PC-9 (cell line): ENCODE results near the gene MESP2. TPM values are rescaled to one million over a fixed set of nuclear protein-coding genes. Genes with fewer than 3 reads are reported as not detected.
A peak's percentile ranks its signal among the peaks of the same experiment; 100 is the strongest.

Experiments
- BruUV-seq: library from RNA; stranded (reverse); fragments of 400-500 nt; replicated peaks from 2 replicates; lab custom pipeline; 2021; lab: Mats Ljungman, UMichigan
- CTCF ChIA-PET: fragments of 300-600 bp; sonication (Branson Sonifier 250); formaldehyde crosslinking; loops from one replicate; lab custom pipeline; 2022; ENCODE audit warnings: antibody characterized with exemption; lab: Charles Lee
- POLR2A ChIA-PET: fragments of 300-600 bp; sonication (Branson Sonifier 250); formaldehyde crosslinking; loops from one replicate; lab custom pipeline; 2022; ENCODE audit warnings: antibody characterized with exemption; ENCODE audit not compliant: unreplicated experiment; lab: Charles Lee
- DNase-seq, 2 experiments: peaks; one replicate each; pipeline versions ENCODE4 v3.0.0 to v3.0.0-alpha.2; 2015 to 2022; ENCODE audit warnings: mixed read lengths in 1 of 2
- H2AFZ ChIP-seq: fragments of 200-600 bp; sonication (generic); 2 replicates; pipeline ENCODE4 v1.8.1; 2017; ENCODE audit warnings: antibody characterized with exemption
- H3F3A ChIP-seq: fragments of 200-600 bp; sonication (generic); 2 replicates; pipeline ENCODE4 v1.8.1; 2017; ENCODE audit warnings: antibody characterized with exemption, mild to moderate bottlenecking, low read depth; ENCODE audit not compliant: insufficient read depth
- H3K27ac ChIP-seq: fragments of 200-600 bp; sonication (generic); 2 replicates; pipeline ENCODE4 v1.6.1; 2016; ENCODE audit warnings: mixed run types
- H3K27me3 ChIP-seq: fragments of 200-600 bp; sonication (generic); 2 replicates; pipeline ENCODE4 v1.6.1; 2016; ENCODE audit warnings: low read depth, mixed run types; ENCODE audit not compliant: insufficient read depth
- H3K36me3 ChIP-seq: fragments of 200-600 bp; sonication (generic); 2 replicates; pipeline ENCODE4 v1.6.1; 2016; ENCODE audit warnings: low read depth, mixed run types
- H3K4me1 ChIP-seq: fragments of 200-600 bp; sonication (generic); replicated peaks from 2 replicates; pipeline ENCODE4 v1.6.1; 2016; ENCODE audit warnings: mixed run types; ENCODE audit not compliant: insufficient read depth
- H3K4me2 ChIP-seq: fragments of 200-600 bp; sonication (generic); 2 replicates; pipeline ENCODE4 v1.6.1; 2017; ENCODE audit warnings: mixed run types
- H3K4me3 ChIP-seq: fragments of 200-600 bp; sonication (generic); 2 replicates; pipeline ENCODE4 v1.6.1; 2016; ENCODE audit warnings: mixed run types
- H3K79me2 ChIP-seq: fragments of 200-600 bp; sonication (generic); 2 replicates; pipeline ENCODE4 v1.6.1; 2017; ENCODE audit warnings: low read depth, mixed run types
- H3K9me2 ChIP-seq: fragments of 200-600 bp; sonication (generic); 2 replicates; pipeline ENCODE4 v1.8.1; 2017; ENCODE audit warnings: mild to moderate bottlenecking; ENCODE audit not compliant: insufficient read depth
- H3K9me3 ChIP-seq: fragments of 200-600 bp; sonication (generic); 2 replicates; pipeline ENCODE4 v1.8.1; 2016; ENCODE audit warnings: low read depth; ENCODE audit not compliant: insufficient read depth
- H4K20me1 ChIP-seq: fragments of 200-600 bp; sonication (generic); 2 replicates; pipeline ENCODE4 v1.8.1; 2017; ENCODE audit not compliant: insufficient read depth
- CTCF ChIP-seq: fragments of 200-600 bp; sonication (generic); conservative IDR thresholded peaks from 2 replicates; pipeline ENCODE4 v1.6.1; 2017; ENCODE audit warnings: mixed run types, antibody characterized with exemption, mild to moderate bottlenecking, moderate library complexity
- EZH2 ChIP-seq: fragments of 200-600 bp; sonication (generic); IDR thresholded peaks from 2 replicates; pipeline ENCODE4 v1.8.0; 2017; ENCODE audit warnings: antibody characterized with exemption, low read depth
- intact Hi-C: fragments of 100-400 bp; cut with micrococcal nuclease; formaldehyde crosslinking; loops from one replicate; pipeline ENCODE4 v1.10.0; 2022; ENCODE audit not compliant: unreplicated experiment
- total RNA-seq: library from RNA; stranded (reverse); gene quantifications from 2 replicates; pipeline ENCODE4 v1.2.3, GENCODE V29; 2021

The MESP2 gene
- total RNA-seq, 1 experiment from 2014 or later = 1.3 TPM

- DNase-seq = peak; percentile 73 to 77
- no peaks in the 10 kb centered on the region for H3K36me3 ChIP-seq
- H3K4me3 ChIP-seq = no peak overlapping the region
- H3K4me2 ChIP-seq = peak overlapping the region; percentile 60
- intact Hi-C loops = loop anchor here (1.0 kb wide), 1 partner anchor 62 kb away; no protein-coding TSS in a partner anchor
- no peaks in the 10 kb centered on the region for H4K20me1 ChIP-seq
- TF ChIP-seq CTCF (no peak), EZH2 (no peak)
- H3K27me3 ChIP-seq = no peaks in the 10 kb centered on the region
- no peaks in the 10 kb centered on the region for H3K9me3 ChIP-seq
- H3K4me1 ChIP-seq = peaks cover 84% of the 10 kb centered on the region
- BruUV-seq = no TSS peak
- POLR2A ChIA-PET = interaction anchor here (0.6 to 0.7 kb wide), 3 partner anchors 13 to 329 kb away, joined by 3 to 12 read pairs (median 7); no protein-coding TSS in a partner anchor
- no peak overlapping the region for H2AFZ ChIP-seq
- CTCF ChIA-PET = interaction anchor here (0.6 to 1.0 kb wide), 5 partner anchors 15 to 165 kb away, joined by 3 to 8 read pairs (median 3); no protein-coding TSS in a partner anchor
- peaks cover 59% of the 10 kb centered on the region for H3F3A ChIP-seq
- H3K9me2 ChIP-seq = no peaks in the 10 kb centered on the region
- no peaks in the 10 kb centered on the region for H3K79me2 ChIP-seq
- peak overlapping the region; percentile 79 for H3K27ac ChIP-seq
These were observed 47.0 kb downstream of the MESP2 start for GRCh38 chr15:89822951-89823711.

GRCh38 chr15:89823836-89824606 lies 47.9 kb downstream of the MESP2 start:
- ChIA-PET CTCF (interaction anchor here (1.0 kb wide), 1 partner anchor 64 kb away, joined by 3 read pairs; no protein-coding TSS in a partner anchor), POLR2A (interaction anchor here (0.7 kb wide), 1 partner anchor 51 kb away, joined by 3 read pairs; no protein-coding TSS in a partner anchor)
- Histone ChIP-seq H3K36me3 (no peaks in the 10 kb centered on the region), H3K9me2 (no peaks in the 10 kb centered on the region), H3K27me3 (no peaks in the 10 kb centered on the region), H3K4me3 (no peak overlapping the region), H3K4me2 (peak overlapping the region; percentile 60), H3K9me3 (no peaks in the 10 kb centered on the region), H2AFZ (no peak overlapping the region), H3K27ac (peak overlapping the region; percentile 79), H3K79me2 (no peaks in the 10 kb centered on the region), H3F3A (peaks cover 65% of the 10 kb centered on the region), H3K4me1 (peaks cover 92% of the 10 kb centered on the region), H4K20me1 (no peaks in the 10 kb centered on the region)
- DNase-seq = no peak
- BruUV-seq = no TSS peak
- TF ChIP-seq CTCF = no peak
- TF ChIP-seq EZH2 = no peak
- intact Hi-C loops = loop anchor here (1.0 kb wide), 1 partner anchor 63 kb away; no protein-coding TSS in a partner anchor

- ChIA-PET POLR2A (no interaction called here), CTCF (no interaction called here)
- Histone ChIP-seq H3K27ac (peak overlapping the region; percentile 79; the same call in 1 of the 2 replicates), H4K20me1 (no peaks in the 10 kb centered on the region), H3K9me2 (no peaks in the 10 kb centered on the region), H3K4me1 (peaks cover 94% of the 10 kb centered on the region), H3K4me3 (no peak overlapping the region), H3K79me2 (no peaks in the 10 kb centered on the region), H3K36me3 (no peaks in the 10 kb centered on the region), H2AFZ (no peak overlapping the region), H3K9me3 (no peaks in the 10 kb centered on the region), H3K4me2 (no peak overlapping the region), H3K27me3 (no peaks in the 10 kb centered on the region), H3F3A (peaks cover 67% of the 10 kb centered on the region)
- no peak for TF ChIP-seq CTCF
- TF ChIP-seq EZH2 = no peak
- no peak for DNase-seq
- intact Hi-C loops = no loop called here
- no TSS peak for BruUV-seq
These were observed 48.4 kb downstream of the MESP2 start for GRCh38 chr15:89824607-89824867.
